Suprapubic skin (tissue), 4 donors: ENCODE measurements around the gene SLC16A3. TPM values are rescaled to one million over a fixed set of nuclear protein-coding genes. Genes with fewer than 3 reads are reported as not detected.

Source experiments
- DNase-seq, 2 donors: peaks; one replicate each; pipeline ENCODE4 v3.0.0-alpha.2; 2019; ENCODE audit warnings: low spot score in 2 of 2
- H3K27ac ChIP-seq: fragments of 200-600 bp; sonication (generic); one replicate; pipeline ENCODE4 v1.5.1; 2019
- H3K27me3 ChIP-seq: fragments of 200-600 bp; sonication (generic); one replicate; pipeline ENCODE4 v1.5.1; 2019
- H3K36me3 ChIP-seq: fragments of 200-600 bp; sonication (generic); one replicate; pipeline ENCODE4 v1.5.1; 2019
- H3K4me1 ChIP-seq: fragments of 200-600 bp; sonication (generic); one replicate; pipeline ENCODE4 v1.5.1; 2019
- H3K4me3 ChIP-seq: fragments of 200-600 bp; sonication (generic); one replicate; pipeline ENCODE4 v1.5.1; 2019; ENCODE audit warnings: mild to moderate bottlenecking
- H3K9me3 ChIP-seq: fragments of 200-600 bp; sonication (generic); one replicate; pipeline ENCODE4 v1.5.1; 2019
- CTCF ChIP-seq, 2 donors: fragments of 200-600 bp in 1 of 2; fragments of 450-650 bp in 1 of 2; sonication (generic) in 1 of 2; IDR thresholded peaks; one replicate each; pipeline ENCODE4 v1.5.1; 2016 to 2019; ENCODE audit warnings: antibody characterized with exemption in 2 of 2, mild to moderate bottlenecking in 1 of 2, moderate library complexity in 1 of 2
- EP300 ChIP-seq: sonication (generic); formaldehyde crosslinking; IDR thresholded peaks from one replicate; pipeline ENCODE4 v1.6.1; 2017; ENCODE audit warnings: antibody characterized with exemption
- POLR2A ChIP-seq, 2 donors: fragments of 450-650 bp; IDR thresholded peaks; one replicate each; pipeline ENCODE4 v1.6.1; 2017; ENCODE audit warnings: antibody characterized with exemption in 2 of 2, mild to moderate bottlenecking in 2 of 2, moderate library complexity in 2 of 2
- POLR2AphosphoS5 ChIP-seq, 3 donors: sonication (generic); formaldehyde crosslinking; IDR thresholded peaks; one replicate each; pipeline ENCODE4 v1.6.1; 2017; ENCODE audit warnings: antibody characterized with exemption in 3 of 3
- WGBS: methylation state at CpG from one replicate; pipeline ENCODE4 v1.1.5; 2018; 5-methylcytosine and 5-hydroxymethylcytosine counted together
- total RNA-seq, 4 donors: library from RNA; depleted of rRNA; stranded (reverse); fragments of >200 nt; gene quantifications; one replicate each; pipeline ENCODE4 v1.1.0, GENCODE V29; 2016

SLC16A3 gene
- total RNA-seq, 4 donors from 2014 or later: 3.6 to 7.6 (median 4.5) TPM

GRCh38 chr17:82212331-82213250 is 16.3 kb upstream of the SLC16A3 start, which contains the start of gene CCDC57:
TSS of gene CCDC57 (minus strand) at chr17:82212842. CDS start at chr17:82201944, 10,898 bp downstream.
- H3K4me1 ChIP-seq: peaks cover 48% of the 10 kb centered on the region

GRCh38 chr17:82213251-82214011 is 15.4 kb upstream of the SLC16A3 start:
- no peaks in the 10 kb centered on the region for H3K27me3 ChIP-seq
- H3K27ac ChIP-seq: peak overlapping the region; percentile 75
- no peaks in the 10 kb centered on the region for H3K36me3 ChIP-seq
- H3K9me3 ChIP-seq: no peaks in the 10 kb centered on the region
- peaks cover 52% of the 10 kb centered on the region for H3K4me1 ChIP-seq
- peak overlapping the region; percentile 91 for H3K4me3 ChIP-seq
- TF ChIP-seq CTCF (IDR thresholded peaks at IDR 0.05) (no peak), EP300 (no peak), POLR2AphosphoS5 (IDR thresholded peaks at IDR 0.05) (no peak), POLR2A (IDR thresholded peaks at IDR 0.05) (no peak)
- WGBS: 40% methylated on average over 8 of the region's 37 CpGs
- peak in 1 of 2 donors; percentile 77 for DNase-seq

More at GRCh38 chr17:82212331-82213250, 16.3 kb upstream of the SLC16A3 start, which contains the start of gene CCDC57:
- WGBS: 0% methylated on average over 14 of the region's 116 CpGs
- peak in 1 of 2 donors; percentile 87 for DNase-seq
- TF ChIP-seq POLR2AphosphoS5 (IDR thresholded peaks at IDR 0.05): peak in 1 of 3 donors; percentile 51
- no peak for TF ChIP-seq EP300
- TF ChIP-seq POLR2A (IDR thresholded peaks at IDR 0.05): peak in 1 of 2 donors; percentile 38
- peak in 1 of 2 donors; percentile 25 for TF ChIP-seq CTCF (IDR thresholded peaks at IDR 0.05)
- no peaks in the 10 kb centered on the region for H3K9me3 ChIP-seq
- no peaks in the 10 kb centered on the region for H3K36me3 ChIP-seq
- H3K4me3 ChIP-seq: peak within 1 kb of the TSS; percentile 91
- H3K27me3 ChIP-seq: no peaks in the 10 kb centered on the region
- peak within 1 kb of the TSS; percentile 75 for H3K27ac ChIP-seq

GRCh38 chr17:82214012-82214628 is 14.7 kb upstream of the SLC16A3 start:
- Histone ChIP-seq H3K9me3 (no peaks in the 10 kb centered on the region), H3K4me3 (no peak overlapping the region), H3K27me3 (no peaks in the 10 kb centered on the region), H3K27ac (no peak overlapping the region), H3K4me1 (peaks cover 52% of the 10 kb centered on the region), H3K36me3 (no peaks in the 10 kb centered on the region)
- 82% methylated on average over 9 of the region's 11 CpGs for WGBS
- no peak for TF ChIP-seq CTCF (IDR thresholded peaks at IDR 0.05)
- no peak for TF ChIP-seq POLR2A (IDR thresholded peaks at IDR 0.05)
- TF ChIP-seq EP300: no peak
- TF ChIP-seq POLR2AphosphoS5 (IDR thresholded peaks at IDR 0.05): no peak
- DNase-seq: no peak

- peak in 1 of 2 donors; percentile 68 for DNase-seq
- no peak overlapping the region for H3K27ac ChIP-seq
- TF ChIP-seq EP300 (no peak), CTCF (IDR thresholded peaks at IDR 0.05) (no peak), POLR2A (IDR thresholded peaks at IDR 0.05) (no peak), POLR2AphosphoS5 (IDR thresholded peaks at IDR 0.05) (no peak)
- WGBS: 68% methylated on average over 12 of the region's 25 CpGs
- peaks cover 52% of the 10 kb centered on the region for H3K4me1 ChIP-seq
- H3K27me3 ChIP-seq: no peaks in the 10 kb centered on the region
- no peaks in the 10 kb centered on the region for H3K36me3 ChIP-seq
- no peaks in the 10 kb centered on the region for H3K9me3 ChIP-seq
- no peak overlapping the region for H3K4me3 ChIP-seq
These were observed 13.5 kb upstream of the SLC16A3 start for GRCh38 chr17:82215095-82215971.
